CD4-positive, alpha-beta T cell (primary cell): ENCODE results near the gene CNOT10. TPM values are rescaled to one million over a fixed set of nuclear protein-coding genes. Genes with fewer than 3 reads are reported as not detected.

Experiments
- ATAC-seq: fragments of 200-7000 bp; cut with Tn5 transposase; one replicate; pipeline ENCODE4 v1.10.0; 2022; ENCODE audit warnings: mild to moderate bottlenecking; ENCODE audit not compliant: poor library complexity
- CTCF ChIA-PET: fragments of 350-600 bp; sonication (Branson Sonifier 250); formaldehyde crosslinking; loops from one replicate; lab custom pipeline; 2021; ENCODE audit warnings: antibody characterized with exemption, inconsistent platforms; lab: Charles Lee
- POLR2A ChIA-PET: fragments of 350-600 bp; sonication (Branson Sonifier 250); formaldehyde crosslinking; loops from one replicate; lab custom pipeline; 2021; ENCODE audit warnings: antibody characterized with exemption, inconsistent platforms; lab: Charles Lee
- DNase-seq, 14 experiments: peaks; one replicate each; pipeline ENCODE4 v3.0.0-alpha.2; 2013 to 2020; ENCODE audit warnings: mixed read lengths in 2 of 14
- H3K27ac ChIP-seq, 2 donors: one replicate each; pipeline versions ENCODE4 v1.5.1 to v1.7.0; 2013; ENCODE audit warnings: low read length in 2 of 2, low read depth in 1 of 2, mild to moderate bottlenecking in 1 of 2
- H3K27me3 ChIP-seq, 2 experiments: 1 replicate in 1 of 2; 2 replicates in 1 of 2; pipeline versions ENCODE4 v1.6.1 to v1.7.0; 2013; ENCODE audit warnings: low read length in 2 of 2, control low read depth in 1 of 2, mild to moderate bottlenecking in 1 of 2, moderate library complexity in 1 of 2; ENCODE audit not compliant: insufficient read depth in 2 of 2, control insufficient read depth in 1 of 2
- H3K36me3 ChIP-seq: one replicate; pipeline ENCODE4 v1.6.1; 2013; ENCODE audit warnings: low read length, control low read depth; ENCODE audit not compliant: insufficient read depth
- H3K4me1 ChIP-seq: one replicate; pipeline ENCODE4 v1.6.1; 2013; ENCODE audit warnings: low read length, control low read depth; ENCODE audit not compliant: insufficient read depth
- H3K4me3 ChIP-seq: one replicate; pipeline ENCODE4 v1.5.1; 2013; ENCODE audit warnings: mild to moderate bottlenecking, low read length, moderate library complexity
- H3K9me3 ChIP-seq, 2 experiments: 1 replicate in 1 of 2; 2 replicates in 1 of 2; pipeline versions ENCODE4 v1.6.1 to v1.7.0; 2013; ENCODE audit warnings: low read length in 2 of 2, mild to moderate bottlenecking in 2 of 2, control low read depth in 1 of 2, moderate library complexity in 1 of 2; ENCODE audit not compliant: control insufficient read depth in 1 of 2, insufficient read depth in 1 of 2
- H3K27ac Mint-ChIP-seq: one replicate; pipeline ENCODE4 v1.8.0; 2020; ENCODE audit warnings: mixed read lengths
- H3K27me3 Mint-ChIP-seq: one replicate; pipeline ENCODE4 v1.8.0; 2021; ENCODE audit warnings: mixed read lengths
- H3K36me3 Mint-ChIP-seq: one replicate; pipeline ENCODE4 v1.8.0; 2021; ENCODE audit warnings: low read depth, mixed read lengths
- H3K4me1 Mint-ChIP-seq: one replicate; pipeline ENCODE4 v1.8.0; 2021; ENCODE audit warnings: low read depth, mixed read lengths
- H3K4me3 Mint-ChIP-seq: one replicate; pipeline ENCODE4 v1.8.0; 2020; ENCODE audit warnings: mild to moderate bottlenecking, mixed read lengths
- H3K9me3 Mint-ChIP-seq: one replicate; pipeline ENCODE4 v1.8.0; 2020; ENCODE audit warnings: mixed read lengths
- intact Hi-C, 2 experiments: fragments of 100-400 bp; cut with DNase I in 1 of 2; cut with micrococcal nuclease in 1 of 2; formaldehyde crosslinking; loops; one replicate each; pipeline versions ENCODE4 v1.15.1 to v1.9.0; 2023 to 2025; cut with DNase I, micrococcal nuclease
- total RNA-seq, 174 experiments: library from RNA in 2 of 174; stranded (reverse) in 2 of 174; gene quantifications; one replicate each; pipeline ENCODE4 v1.2.3 and lab custom pipeline; 2021 to 2026
- TF ChIP-seq, protein P1 (sequence below): fragments of 200-600 bp; IDR thresholded peaks from one replicate; pipeline ENCODE4 v1.8.0; 2022; ENCODE audit warnings: antibody characterized with exemption, mild to moderate bottlenecking

The CNOT10 gene
- total RNA-seq, 2 experiments from 2014 or later: 31.3 to 42.0 TPM

DNA sequence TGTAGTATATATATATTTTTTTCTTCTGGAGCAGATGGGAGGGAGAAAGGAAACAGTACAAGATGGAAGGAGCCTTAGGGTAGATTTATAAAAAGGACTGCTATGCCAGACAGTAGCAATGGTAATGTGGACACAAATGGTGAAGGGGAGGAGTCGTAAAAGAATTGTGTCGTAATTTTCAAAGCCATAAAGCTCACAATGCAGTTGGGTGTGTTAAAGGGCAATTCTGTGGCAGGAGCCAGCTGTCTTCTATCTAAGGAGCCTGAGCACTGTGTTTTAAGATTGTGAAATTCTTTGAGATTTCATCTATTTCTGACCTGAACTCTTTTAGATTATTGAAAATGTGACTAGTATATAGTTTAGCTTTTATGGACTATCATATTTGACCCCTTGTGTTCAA, 58.9 kb downstream of the CNOT10 start:
- intact Hi-C loops: no loop called here
- no peak overlapping the region for H3K27ac Mint-ChIP-seq
- peaks cover 50% of the 10 kb centered on the region for H3K36me3 Mint-ChIP-seq
- TF ChIP-seq, protein P1, sequence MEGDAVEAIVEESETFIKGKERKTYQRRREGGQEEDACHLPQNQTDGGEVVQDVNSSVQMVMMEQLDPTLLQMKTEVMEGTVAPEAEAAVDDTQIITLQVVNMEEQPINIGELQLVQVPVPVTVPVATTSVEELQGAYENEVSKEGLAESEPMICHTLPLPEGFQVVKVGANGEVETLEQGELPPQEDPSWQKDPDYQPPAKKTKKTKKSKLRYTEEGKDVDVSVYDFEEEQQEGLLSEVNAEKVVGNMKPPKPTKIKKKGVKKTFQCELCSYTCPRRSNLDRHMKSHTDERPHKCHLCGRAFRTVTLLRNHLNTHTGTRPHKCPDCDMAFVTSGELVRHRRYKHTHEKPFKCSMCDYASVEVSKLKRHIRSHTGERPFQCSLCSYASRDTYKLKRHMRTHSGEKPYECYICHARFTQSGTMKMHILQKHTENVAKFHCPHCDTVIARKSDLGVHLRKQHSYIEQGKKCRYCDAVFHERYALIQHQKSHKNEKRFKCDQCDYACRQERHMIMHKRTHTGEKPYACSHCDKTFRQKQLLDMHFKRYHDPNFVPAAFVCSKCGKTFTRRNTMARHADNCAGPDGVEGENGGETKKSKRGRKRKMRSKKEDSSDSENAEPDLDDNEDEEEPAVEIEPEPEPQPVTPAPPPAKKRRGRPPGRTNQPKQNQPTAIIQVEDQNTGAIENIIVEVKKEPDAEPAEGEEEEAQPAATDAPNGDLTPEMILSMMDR: no peak
- Histone ChIP-seq H3K27ac (no peak overlapping the region), H3K4me3 (no peak overlapping the region), H3K27me3 (no peaks in the 10 kb centered on the region), H3K36me3 (peaks cover 12% of the 10 kb centered on the region), H3K9me3 (no peaks in the 10 kb centered on the region), H3K4me1 (no peaks in the 10 kb centered on the region)
- no peaks in the 10 kb centered on the region for H3K27me3 Mint-ChIP-seq
- H3K4me1 Mint-ChIP-seq: no peaks in the 10 kb centered on the region
- POLR2A ChIA-PET: no interaction called here
- H3K4me3 Mint-ChIP-seq: no peak overlapping the region
- H3K9me3 Mint-ChIP-seq: no peaks in the 10 kb centered on the region
- DNase-seq (no peak), ATAC-seq (no peak)
- CTCF ChIA-PET: interaction anchor here (0.6 to 1.2 kb wide), 2 partner anchors 234 to 796 kb away, joined by 3 to 5 read pairs; no protein-coding TSS in a partner anchor

GRCh38 chr3:32751377-32751776, 66.4 kb downstream of the CNOT10 start:
- peaks cover 7% of the 10 kb centered on the region for H3K36me3 ChIP-seq
- TF ChIP-seq, protein P1: no peak
- no peak overlapping the region for H3K27ac ChIP-seq
- Mint-ChIP-seq H3K4me3 (no peak overlapping the region), H3K4me1 (no peaks in the 10 kb centered on the region), H3K27me3 (no peaks in the 10 kb centered on the region), H3K27ac (no peak overlapping the region), H3K9me3 (no peaks in the 10 kb centered on the region), H3K36me3 (peaks cover 45% of the 10 kb centered on the region)
- no peaks in the 10 kb centered on the region for H3K9me3 ChIP-seq
- intact Hi-C loops: no loop called here
- DNase-seq: no peak
- H3K27me3 ChIP-seq: no peaks in the 10 kb centered on the region
- CTCF ChIA-PET: no interaction called here
- no peak for ATAC-seq
- POLR2A ChIA-PET: no interaction called here
- no peak overlapping the region for H3K4me3 ChIP-seq
- no peaks in the 10 kb centered on the region for H3K4me1 ChIP-seq

- no peaks in the 10 kb centered on the region for H3K4me1 ChIP-seq
- CTCF ChIA-PET: no interaction called here
- intact Hi-C loops: no loop called here
- Mint-ChIP-seq H3K9me3 (no peaks in the 10 kb centered on the region), H3K36me3 (peaks cover 39% of the 10 kb centered on the region), H3K27me3 (no peaks in the 10 kb centered on the region), H3K4me1 (no peaks in the 10 kb centered on the region), H3K27ac (no peak overlapping the region), H3K4me3 (no peak overlapping the region)
- DNase-seq (no peak), ATAC-seq (no peak)
- H3K27ac ChIP-seq: no peak overlapping the region
- H3K36me3 ChIP-seq: peaks cover 14% of the 10 kb centered on the region
- POLR2A ChIA-PET: interaction anchor here (0.6 to 1.3 kb wide), 2 partner anchors 19 to 574 kb away, joined by 4 to 5 read pairs; no protein-coding TSS in a partner anchor
- TF ChIP-seq, protein P1: no peak
- no peaks in the 10 kb centered on the region for H3K9me3 ChIP-seq
- no peak overlapping the region for H3K4me3 ChIP-seq
- H3K27me3 ChIP-seq: no peaks in the 10 kb centered on the region
Observed at GRCh38 chr3:32755761-32756160, 70.8 kb downstream of the CNOT10 start.
